DMS53 (cell line): ENCODE data around the gene MEGF8.

Experiments
- DNase-seq: peaks from one replicate; lab custom pipeline; 2025; lab: John Stamatoyannopoulos, UW

The MEGF8 gene

GRCh38 chr19:42306646-42307045 lies 18.8 kb upstream of the MEGF8 start:
- no peak for DNase-seq

DNA sequence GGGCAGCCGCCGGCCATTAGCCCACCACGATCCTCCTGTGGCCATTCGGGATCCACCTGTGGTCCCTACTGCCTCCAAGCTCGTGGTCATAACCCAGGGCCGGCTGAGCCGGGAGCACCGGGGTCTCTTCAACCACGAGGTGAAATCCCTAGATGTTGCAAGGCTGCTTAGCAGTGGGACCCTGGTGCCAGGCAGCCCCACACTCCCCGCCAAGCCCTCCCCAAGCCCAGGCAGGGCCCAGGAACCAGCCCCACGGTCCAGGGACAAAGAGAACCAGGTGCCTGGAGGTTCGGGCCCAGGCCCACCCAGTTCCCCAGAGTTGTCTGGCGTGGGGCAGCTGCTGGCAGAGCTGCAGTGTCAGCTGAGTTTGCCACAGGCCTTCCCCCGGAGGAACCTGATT lies 15.7 kb upstream of the MEGF8 start:
- no peak for DNase-seq

DNA sequence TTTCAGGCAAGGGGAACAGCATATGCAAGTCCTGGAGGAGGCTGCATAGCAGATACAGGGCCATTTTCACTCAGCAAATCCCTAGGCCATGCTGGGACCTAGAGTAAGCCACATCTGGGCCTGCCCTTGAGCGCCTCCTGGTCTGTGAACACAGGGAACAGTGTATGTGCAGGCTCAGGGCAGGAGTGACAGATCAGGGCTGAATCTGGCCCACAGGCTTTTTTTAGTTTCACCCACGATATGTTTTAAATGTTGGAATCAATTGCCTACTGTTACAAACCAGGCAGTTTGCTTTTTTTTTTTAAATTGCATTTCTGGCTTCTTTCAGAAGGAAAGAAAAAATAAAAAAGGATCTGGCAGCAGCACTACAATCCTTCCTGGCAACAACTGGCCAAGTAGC lies 13.8 kb upstream of the MEGF8 start:
- peak; percentile 53 for DNase-seq

- no peak for DNase-seq
These were observed 13.1 kb upstream of the MEGF8 start for GRCh38 chr19:42312370-42312769.

- DNase-seq = peak; percentile 86
These were observed 12.2 kb upstream of the MEGF8 start, which contains the start of gene TMEM145 for GRCh38 chr19:42313096-42313839. TSS of gene TMEM145 (plus strand) at chr19:42313309. CDS start at chr19:42313377, 68 bp downstream.

- DNase-seq = no peak
These were observed 11.3 kb upstream of the MEGF8 start for GRCh38 chr19:42313840-42314755.

- no peak for DNase-seq
These were observed 10.4 kb upstream of the MEGF8 start for GRCh38 chr19:42315024-42315423.

DNA sequence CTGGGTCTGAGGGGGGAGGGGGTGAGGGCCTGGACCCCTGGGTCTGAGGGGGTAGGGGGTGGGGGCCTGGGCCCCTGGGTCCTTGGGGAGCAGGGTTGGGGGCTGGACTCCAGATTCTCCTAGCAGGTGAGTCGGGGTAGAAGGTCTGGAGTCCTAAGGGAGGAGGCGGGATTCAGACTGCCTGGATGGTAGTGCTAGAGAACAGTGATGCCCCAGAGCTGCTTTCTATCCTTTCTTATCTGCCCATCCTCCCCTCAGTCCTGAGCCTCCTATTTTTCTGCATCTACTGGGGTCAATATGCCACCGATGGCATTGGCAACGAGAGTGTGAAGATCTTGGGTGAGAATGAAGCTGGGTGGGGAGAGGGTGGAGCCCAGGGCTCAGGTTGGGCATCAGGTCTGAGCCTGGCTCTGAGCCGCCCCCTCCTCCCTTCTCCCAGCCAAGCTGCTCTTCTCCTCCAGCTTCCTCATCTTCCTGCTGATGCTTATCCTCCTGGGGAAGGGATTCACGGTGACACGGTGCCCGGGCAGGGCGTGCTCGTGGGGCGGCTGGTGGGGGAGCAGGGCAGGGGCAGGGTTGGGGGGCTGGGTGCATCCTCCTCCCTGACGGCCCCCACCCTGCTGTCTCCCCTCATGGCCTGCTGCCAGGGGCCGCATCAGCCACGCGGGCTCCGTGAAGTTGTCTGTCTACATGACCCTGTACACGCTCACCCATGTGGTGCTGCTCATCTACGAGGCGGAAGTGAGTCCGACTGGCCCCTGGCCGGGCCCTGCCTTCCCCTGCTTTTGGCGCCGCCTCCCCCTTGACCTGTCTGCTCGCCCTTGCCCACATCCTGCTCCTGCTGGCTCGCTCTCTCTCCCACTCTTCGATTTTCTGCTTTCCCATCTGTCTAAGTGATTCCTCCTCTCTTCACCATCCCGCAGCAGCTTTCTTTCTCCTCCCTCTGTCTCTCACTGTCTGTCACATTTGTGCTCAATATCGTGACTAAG lies 8.9 kb upstream of the MEGF8 start:
- DNase-seq = peak; percentile 96

DNA sequence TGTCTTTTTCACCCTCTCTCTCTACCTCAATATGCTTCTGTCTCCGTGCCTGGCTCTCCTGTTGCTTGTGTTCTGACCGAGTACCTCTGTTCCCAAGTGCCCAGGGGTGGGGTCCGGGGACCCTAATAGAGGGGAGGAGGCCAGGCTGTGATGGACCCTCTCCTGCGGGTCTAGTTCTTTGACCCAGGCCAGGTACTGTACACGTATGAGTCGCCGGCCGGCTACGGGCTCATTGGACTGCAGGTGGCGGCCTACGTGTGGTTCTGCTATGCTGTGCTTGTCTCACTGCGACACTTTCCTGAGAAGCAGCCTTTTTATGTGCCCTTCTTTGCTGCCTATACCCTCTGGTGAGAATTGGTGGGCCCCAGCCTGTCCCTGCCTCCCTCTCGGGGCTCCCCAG lies 7.9 kb upstream of the MEGF8 start:
- DNase-seq = peak; percentile 44

- DNase-seq = no peak
These were observed 3.1 kb upstream of the MEGF8 start for GRCh38 chr19:42322305-42322704.

DNA sequence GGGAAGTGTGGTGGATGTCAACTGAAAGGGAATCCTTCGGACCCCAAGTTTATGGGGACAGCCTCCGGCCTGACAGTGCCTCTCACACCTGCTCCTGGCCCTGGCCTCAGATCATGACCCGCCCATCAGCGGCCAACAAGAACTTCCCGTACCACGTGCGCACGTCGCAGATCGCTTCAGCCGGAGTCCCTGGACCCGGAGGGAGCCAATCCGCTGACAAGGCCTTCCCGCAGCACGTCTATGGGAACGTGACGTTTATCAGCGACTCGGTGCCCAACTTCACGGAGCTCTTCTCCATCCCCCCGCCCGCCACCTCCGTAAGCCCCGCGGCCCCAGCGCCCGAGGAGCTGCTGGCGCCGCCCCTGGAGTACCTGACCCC lies 2.0 kb upstream of the MEGF8 start:
- peak; percentile 40 for DNase-seq

GRCh38 chr19:42323852-42324654 lies 1.4 kb upstream of the MEGF8 start:
- peak; percentile 75 for DNase-seq

GRCh38 chr19:42324655-42325307 lies 654 bp upstream of the MEGF8 start:
- no peak for DNase-seq

- peak; percentile 69 for DNase-seq
These were observed 699 bp downstream of the MEGF8 start for GRCh38 chr19:42325896-42326771.

GRCh38 chr19:42326969-42327368 lies 1.5 kb downstream of the MEGF8 start:
- no peak for DNase-seq

- DNase-seq = no peak
These were observed 1.9 kb downstream of the MEGF8 start for GRCh38 chr19:42327381-42327780.

- DNase-seq = no peak
These were observed 2.7 kb downstream of the MEGF8 start for GRCh38 chr19:42328106-42328505.

- no peak for DNase-seq
These were observed 3.4 kb downstream of the MEGF8 start for GRCh38 chr19:42328854-42329253.

DNA sequence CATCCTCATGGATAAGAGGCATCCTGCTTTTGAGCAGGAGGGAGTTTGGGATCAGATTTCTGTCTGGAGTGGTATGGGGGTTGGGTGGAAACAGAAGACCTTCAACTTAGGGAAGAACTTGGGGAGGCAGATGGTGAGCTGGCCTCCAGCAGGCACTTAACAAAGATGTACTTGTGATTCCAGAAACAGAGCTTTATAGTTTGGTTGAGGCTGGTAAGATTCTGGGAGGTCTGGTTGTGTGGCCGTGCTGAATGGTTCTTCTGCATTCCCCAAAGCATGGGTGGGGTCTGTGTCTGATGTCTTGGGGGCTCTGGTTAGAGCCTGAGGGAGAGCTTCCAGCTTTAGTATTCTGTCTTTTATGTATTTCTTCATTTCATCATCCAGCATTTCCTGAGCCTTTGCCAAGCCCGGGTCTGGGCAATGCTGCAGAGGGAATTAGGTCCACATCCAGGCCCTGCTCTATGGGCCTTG lies 4.8 kb downstream of the MEGF8 start:
- DNase-seq = no peak
